ENCODE data around the gene GTF2F2.

- TF ChIP-seq POLR2A (IDR thresholded peaks at IDR 0.05) (no peak), CTCF (IDR thresholded peaks at IDR 0.05) (no peak), POLR2AphosphoS5 (IDR thresholded peaks at IDR 0.05) (no peak)
Measured at GRCh38 chr13:45162821-45163220, 42.5 kb downstream of the GTF2F2 start.
